Stimulated activated CD8-positive, alpha-beta memory T cell treated with anti-CD3 and anti-CD28 coated beads, Interleukin-7, amount 100 ng/mL, for 48 hours (primary cell): ENCODE measurements around the gene NOTCH3.

Experiments
- DNase-seq, 2 donors: peaks; one replicate each; pipeline ENCODE4 v3.0.0-alpha.2; 2020; ENCODE audit warnings: low read depth in 1 of 2; ENCODE audit errors: extremely low read depth in 1 of 2

Gene NOTCH3

GRCh38 chr19:15125232-15126067 lies 75.3 kb downstream of the NOTCH3 start:
- peak; percentile 97 to 98 for DNase-seq

- no peak for DNase-seq
Measured at GRCh38 chr19:15124572-15125231, 76.1 kb downstream of the NOTCH3 start.

DNA sequence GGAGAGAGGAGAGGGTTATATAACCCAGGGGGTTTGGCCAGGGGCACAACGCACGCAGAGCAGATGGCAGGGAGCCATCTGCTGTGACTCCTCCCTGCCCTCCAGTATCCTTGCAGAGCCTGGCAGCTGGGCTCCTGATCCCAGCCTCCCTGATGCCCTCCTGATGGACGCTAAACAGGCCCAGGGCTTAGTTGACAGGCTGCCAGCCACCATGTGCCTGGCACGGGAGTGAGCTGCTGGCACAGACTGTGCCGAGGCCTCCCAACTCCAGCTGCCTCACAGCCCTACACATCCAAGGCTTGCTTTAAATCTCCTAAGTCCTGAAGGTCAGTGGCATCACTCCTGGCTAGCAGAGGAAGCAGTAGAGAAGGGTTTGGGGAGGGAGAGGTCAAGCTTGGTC lies 76.9 kb downstream of the NOTCH3 start:
- DNase-seq = no peak

GRCh38 chr19:15123031-15123890 lies 77.5 kb downstream of the NOTCH3 start:
- no peak for DNase-seq

GRCh38 chr19:15122331-15123030 lies 78.3 kb downstream of the NOTCH3 start:
- no peak for DNase-seq

GRCh38 chr19:15120135-15121026 lies 80.4 kb downstream of the NOTCH3 start:
- DNase-seq = no peak

- no peak for DNase-seq
Measured at GRCh38 chr19:15118789-15119494, 81.9 kb downstream of the NOTCH3 start.

DNA sequence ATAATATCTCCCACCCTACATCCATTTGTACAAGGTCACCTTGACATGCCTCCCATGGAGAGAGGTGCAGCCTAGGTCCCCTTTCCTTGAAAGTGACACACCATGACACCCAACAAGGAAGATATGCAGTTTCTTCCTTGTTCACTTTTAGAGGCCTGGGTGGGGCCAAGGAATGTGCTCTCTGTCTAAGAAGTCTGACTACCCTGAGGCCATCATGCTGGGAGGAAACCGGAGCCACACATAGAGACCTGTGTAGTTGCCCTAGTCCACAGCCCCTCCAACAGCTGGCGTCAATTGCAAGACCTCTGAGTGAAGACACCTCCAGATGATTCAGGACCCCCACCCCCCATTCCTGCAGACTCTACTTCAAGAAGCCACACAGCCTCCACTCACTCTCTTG lies 82.5 kb downstream of the NOTCH3 start:
- no peak for DNase-seq

DNA sequence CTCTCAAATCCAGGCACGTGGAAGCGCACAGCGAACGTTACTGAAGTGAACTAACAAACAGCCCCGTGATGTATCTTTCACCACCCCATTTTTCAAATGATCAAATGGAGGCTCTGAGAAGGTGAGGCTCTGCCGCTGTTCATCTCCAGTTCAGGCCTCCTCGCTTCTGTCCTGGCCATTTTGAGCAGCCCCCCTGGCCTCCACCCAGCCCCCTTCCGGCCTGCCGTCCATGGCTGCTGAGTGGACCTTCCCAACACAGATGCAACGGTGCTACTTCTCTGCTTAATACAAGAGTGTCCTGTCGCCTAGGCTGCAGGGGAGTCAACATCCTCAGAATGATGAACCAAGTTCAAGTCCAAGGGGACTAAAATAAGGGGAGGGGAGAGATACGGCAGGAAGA lies 83.9 kb downstream of the NOTCH3 start:
- DNase-seq = no peak

- DNase-seq = no peak
Measured at GRCh38 chr19:15115762-15116615, 84.8 kb downstream of the NOTCH3 start.

- no peak for DNase-seq
Measured at GRCh38 chr19:15115080-15115479, 85.7 kb downstream of the NOTCH3 start.

DNA sequence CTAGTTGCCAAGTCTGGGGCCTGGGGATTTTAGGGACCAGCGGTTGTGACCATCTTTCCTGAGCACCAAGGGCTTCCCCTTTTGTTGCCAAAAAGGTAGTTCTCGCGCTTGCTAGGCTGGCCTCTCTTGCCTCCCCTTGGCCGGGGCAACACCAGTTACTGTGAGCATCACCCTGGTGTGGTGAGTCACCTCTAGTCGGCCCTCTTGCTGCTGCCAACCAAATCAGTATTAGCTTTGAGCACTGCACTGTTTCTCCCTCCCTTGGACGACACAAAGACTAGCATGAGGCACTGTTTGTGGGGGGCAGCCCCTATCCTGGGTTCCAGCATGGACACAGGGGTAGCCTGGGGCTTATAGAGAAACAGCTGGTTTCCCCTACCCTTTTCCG lies 86.6 kb downstream of the NOTCH3 start:
- DNase-seq = no peak

- no peak for DNase-seq
Measured at GRCh38 chr19:15113245-15114152, 87.3 kb downstream of the NOTCH3 start.

GRCh38 chr19:15112385-15112784 lies 88.4 kb downstream of the NOTCH3 start:
- DNase-seq = no peak

DNA sequence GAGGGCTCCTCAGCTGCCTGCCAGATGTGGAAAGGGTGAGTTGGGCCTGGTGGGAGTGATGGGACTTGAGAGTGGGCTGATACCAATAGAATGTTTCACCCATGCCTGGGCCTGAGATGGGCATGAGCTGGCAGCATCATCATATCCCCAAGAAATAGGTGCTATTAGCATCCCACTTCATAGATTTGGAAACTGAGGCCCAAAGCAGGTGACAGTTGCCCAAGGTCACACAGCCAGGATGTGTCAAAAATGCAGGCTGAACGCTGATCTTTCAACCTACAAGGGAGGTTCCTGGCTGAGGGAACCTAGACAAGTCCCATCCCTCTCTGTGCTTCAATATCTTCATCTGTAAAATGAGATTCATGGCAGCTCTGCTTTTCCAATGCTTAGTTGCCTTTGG lies 89.0 kb downstream of the NOTCH3 start:
- no peak for DNase-seq

GRCh38 chr19:15110418-15110815 lies 90.4 kb downstream of the NOTCH3 start:
- DNase-seq = no peak

DNA sequence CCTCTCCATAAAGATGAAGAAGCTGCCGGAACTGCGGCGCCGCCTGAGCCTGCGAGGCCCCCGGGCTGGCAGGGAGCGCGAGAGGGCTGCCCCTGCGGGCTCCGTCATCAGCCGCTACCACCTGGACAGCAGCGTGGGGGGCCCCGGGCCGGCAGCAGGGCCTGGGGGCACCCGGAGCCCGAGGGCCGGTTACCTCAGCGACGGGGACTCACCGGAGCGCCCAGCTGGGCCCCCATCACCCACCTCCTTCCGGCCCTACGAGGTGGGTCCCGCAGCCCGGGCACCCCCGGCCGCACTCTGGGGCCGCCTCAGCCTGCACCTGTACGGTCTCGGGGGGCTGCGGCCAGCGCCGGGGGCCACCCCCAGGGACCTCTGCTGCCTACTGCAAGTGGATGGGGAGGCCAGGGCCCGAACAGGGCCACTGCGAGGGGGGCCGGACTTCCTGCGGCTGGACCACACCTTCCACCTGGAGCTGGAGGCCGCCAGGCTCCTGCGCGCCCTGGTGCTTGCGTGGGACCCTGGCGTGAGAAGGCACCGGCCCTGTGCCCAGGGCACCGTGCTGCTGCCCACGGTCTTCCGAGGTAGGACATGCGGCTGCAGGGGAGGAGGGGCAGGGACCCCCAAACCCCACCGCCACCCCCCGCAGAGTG lies 90.9 kb downstream of the NOTCH3 start:
- DNase-seq = no peak
